SKM-1 treated with dmso at 0.1 percent for 144 hours (cell line): ENCODE measurements around the gene EZH1.

Experiments
- DNase-seq: peaks from one replicate; lab custom pipeline; 2025; ENCODE audit not compliant: unreplicated experiment; lab: John Stamatoyannopoulos, UW

EZH1 gene

GRCh38 chr17:42723636-42724035 lies 21.2 kb downstream of the EZH1 start:
- DNase-seq: no peak

- peak; percentile 57 for DNase-seq
Measured at GRCh38 chr17:42720996-42721583, 23.8 kb downstream of the EZH1 start.

GRCh38 chr17:42709561-42709960 lies 35.3 kb downstream of the EZH1 start:
- DNase-seq: no peak

- no peak for DNase-seq
Measured at GRCh38 chr17:42708588-42708987, 36.3 kb downstream of the EZH1 start.

- DNase-seq: no peak
Measured at GRCh38 chr17:42706732-42707131, 38.1 kb downstream of the EZH1 start.

GRCh38 chr17:42704837-42705494 lies 39.9 kb downstream of the EZH1 start:
- DNase-seq: no peak

GRCh38 chr17:42704490-42704836 lies 40.4 kb downstream of the EZH1 start:
- DNase-seq: no peak

- no peak for DNase-seq
Measured at GRCh38 chr17:42702446-42702845, 42.4 kb downstream of the EZH1 start.

GRCh38 chr17:42700586-42701289 lies 44.1 kb downstream of the EZH1 start:
- no peak for DNase-seq

- no peak for DNase-seq
Measured at GRCh38 chr17:42699415-42699740, 45.5 kb downstream of the EZH1 start.

- DNase-seq: no peak
Measured at GRCh38 chr17:42698736-42699414, 46.0 kb downstream of the EZH1 start.

- DNase-seq: no peak
Measured at GRCh38 chr17:42697108-42697811, 47.6 kb downstream of the EZH1 start.

GRCh38 chr17:42695500-42695899 lies 49.3 kb downstream of the EZH1 start:
- no peak for DNase-seq

GRCh38 chr17:42694524-42694923 lies 50.3 kb downstream of the EZH1 start:
- DNase-seq: no peak

- no peak for DNase-seq
Measured at GRCh38 chr17:42692489-42692888, 52.4 kb downstream of the EZH1 start.

- DNase-seq: no peak
Measured at GRCh38 chr17:42691021-42691545, 53.8 kb downstream of the EZH1 start.

- no peak for DNase-seq
Measured at GRCh38 chr17:42690596-42690995, 54.2 kb downstream of the EZH1 start.

- DNase-seq: no peak
Measured at GRCh38 chr17:42687707-42688320, 57.0 kb downstream of the EZH1 start.

- no peak for DNase-seq
Measured at GRCh38 chr17:42686520-42687128, 58.2 kb downstream of the EZH1 start.

- no peak for DNase-seq
Measured at GRCh38 chr17:42685831-42686230, 59.0 kb downstream of the EZH1 start.
